ENCODE results near the gene RCAN2.

- TF ChIP-seq EZH2phosphoT487 (IDR thresholded peaks at IDR 0.05; ENCODE audit: low read length): no peak
- TF ChIP-seq, protein P1, sequence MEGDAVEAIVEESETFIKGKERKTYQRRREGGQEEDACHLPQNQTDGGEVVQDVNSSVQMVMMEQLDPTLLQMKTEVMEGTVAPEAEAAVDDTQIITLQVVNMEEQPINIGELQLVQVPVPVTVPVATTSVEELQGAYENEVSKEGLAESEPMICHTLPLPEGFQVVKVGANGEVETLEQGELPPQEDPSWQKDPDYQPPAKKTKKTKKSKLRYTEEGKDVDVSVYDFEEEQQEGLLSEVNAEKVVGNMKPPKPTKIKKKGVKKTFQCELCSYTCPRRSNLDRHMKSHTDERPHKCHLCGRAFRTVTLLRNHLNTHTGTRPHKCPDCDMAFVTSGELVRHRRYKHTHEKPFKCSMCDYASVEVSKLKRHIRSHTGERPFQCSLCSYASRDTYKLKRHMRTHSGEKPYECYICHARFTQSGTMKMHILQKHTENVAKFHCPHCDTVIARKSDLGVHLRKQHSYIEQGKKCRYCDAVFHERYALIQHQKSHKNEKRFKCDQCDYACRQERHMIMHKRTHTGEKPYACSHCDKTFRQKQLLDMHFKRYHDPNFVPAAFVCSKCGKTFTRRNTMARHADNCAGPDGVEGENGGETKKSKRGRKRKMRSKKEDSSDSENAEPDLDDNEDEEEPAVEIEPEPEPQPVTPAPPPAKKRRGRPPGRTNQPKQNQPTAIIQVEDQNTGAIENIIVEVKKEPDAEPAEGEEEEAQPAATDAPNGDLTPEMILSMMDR (IDR thresholded peaks at IDR 0.05; ENCODE audit: low read length): no peak
Measured at GRCh38 chr6:46216879-46217278, 274.4 kb downstream of the RCAN2 start.
